SK-N-SH treated with all-trans-retinoic acid at 6 μM for 48 hours (cell line): Measurements from ENCODE around the gene VTI1A.

Source experiments
- ATAC-seq: fragments of 200-7000 bp; cut with Tn5 transposase; 3 replicates; pipeline ENCODE4 v1.9.1; 2020; ENCODE audit warnings: mild to moderate bottlenecking, moderate library complexity
- ARNTL ChIP-seq: fragments of 450-650 bp; formaldehyde crosslinking; IDR thresholded peaks from 2 replicates; pipeline ENCODE4 v1.5.0; 2020; ENCODE audit warnings: low read depth, mild to moderate bottlenecking, moderate library complexity, borderline replicate concordance
- ESRRG ChIP-seq: fragments of 250-450 bp; sonication (Bioruptor Pico); IDR thresholded peaks from 2 replicates; pipeline ENCODE4 v1.6.1; 2021; ENCODE audit warnings: mild to moderate bottlenecking
- ISL1 ChIP-seq: fragments of 250-450 bp; sonication (Bioruptor Pico); IDR thresholded peaks from 2 replicates; pipeline ENCODE4 v2.1.2; 2022; ENCODE audit warnings: mild to moderate bottlenecking, moderate library complexity
- OSR1 ChIP-seq: fragments of 250-450 bp; sonication (Bioruptor Pico); IDR thresholded peaks from 2 replicates; pipeline ENCODE4 v1.8.0; 2022; ENCODE audit warnings: moderate library complexity, mild to moderate bottlenecking, inconsistent platforms
- PPARA ChIP-seq: fragments of 250-450 bp; sonication (Bioruptor Pico); IDR thresholded peaks from 2 replicates; pipeline ENCODE4 v1.5.0; 2020; ENCODE audit warnings: mild to moderate bottlenecking, borderline replicate concordance
- RARB ChIP-seq: fragments of 250-450 bp; sonication (Bioruptor Pico); IDR thresholded peaks from 2 replicates; pipeline ENCODE4 v1.8.0; 2021; ENCODE audit warnings: mild to moderate bottlenecking, moderate library complexity
- SNAI2 ChIP-seq: fragments of 250-450 bp; sonication (Bioruptor Pico); IDR thresholded peaks from 2 replicates; pipeline ENCODE4 v1.5.0; 2020; ENCODE audit warnings: mild to moderate bottlenecking, moderate library complexity
- TCF4 ChIP-seq: fragments of 250-450 bp; sonication (Bioruptor Pico); IDR thresholded peaks from 2 replicates; pipeline ENCODE4 v1.8.0; 2021; ENCODE audit warnings: mild to moderate bottlenecking, moderate library complexity, borderline replicate concordance
- TOX ChIP-seq: fragments of 250-450 bp; sonication (Bioruptor Pico); IDR thresholded peaks from 2 replicates; pipeline ENCODE4 v1.8.0; 2021; ENCODE audit warnings: mild to moderate bottlenecking, moderate library complexity, borderline replicate concordance
- TSHZ2 ChIP-seq: fragments of 250-450 bp; sonication (Bioruptor Pico); IDR thresholded peaks from 2 replicates; pipeline ENCODE4 v1.5.0; 2020; ENCODE audit warnings: mild to moderate bottlenecking, moderate library complexity
- ZFP3 ChIP-seq: fragments of 250-450 bp; sonication (Bioruptor Pico); IDR thresholded peaks from 2 replicates; pipeline ENCODE4 v1.5.0; 2020; ENCODE audit warnings: mild to moderate bottlenecking, moderate library complexity
- ZFP30 ChIP-seq: fragments of 450-650 bp; formaldehyde crosslinking; IDR thresholded peaks from 2 replicates; pipeline ENCODE4 v1.5.0; 2022; ENCODE audit warnings: mild to moderate bottlenecking, moderate library complexity
- ZNF565 ChIP-seq: fragments of 450-650 bp; formaldehyde crosslinking; conservative IDR thresholded peaks from 2 replicates; pipeline ENCODE4 v1.5.0; 2020; ENCODE audit warnings: low read depth, mild to moderate bottlenecking, moderate library complexity
- ZNF70 ChIP-seq: fragments of 450-650 bp; formaldehyde crosslinking; IDR thresholded peaks from 2 replicates; pipeline ENCODE4 v1.5.0; 2020; ENCODE audit warnings: mild to moderate bottlenecking, moderate library complexity
- ZNF8 ChIP-seq: fragments of 450-650 bp; formaldehyde crosslinking; IDR thresholded peaks from 2 replicates; pipeline ENCODE4 v1.5.0; 2020; ENCODE audit warnings: mild to moderate bottlenecking, moderate library complexity
- TF ChIP-seq, protein P1 (sequence below): fragments of 250-450 bp; sonication (Bioruptor Pico); IDR thresholded peaks from 2 replicates; pipeline ENCODE4 v1.5.1; 2021; ENCODE audit warnings: mild to moderate bottlenecking, moderate library complexity
- TF ChIP-seq, protein P2 (sequence below): fragments of 250-450 bp; sonication (Bioruptor Pico); IDR thresholded peaks from 2 replicates; pipeline ENCODE4 v1.5.1; 2020; ENCODE audit warnings: low read depth, mild to moderate bottlenecking, moderate library complexity
- TF ChIP-seq, protein P3 (sequence below): fragments of 250-450 bp; sonication (Bioruptor Pico); IDR thresholded peaks from 2 replicates; pipeline ENCODE4 v1.8.0; 2021; ENCODE audit warnings: low read depth, mild to moderate bottlenecking, moderate library complexity, borderline replicate concordance

The VTI1A gene

GRCh38 chr10:112421731-112422130 is 25.3 kb upstream of the VTI1A start:
- TF ChIP-seq PPARA (CRISPR knock-in tag), result no peak
- no peak for TF ChIP-seq ZNF8 (CRISPR knock-in tag)
- TF ChIP-seq, protein P1, sequence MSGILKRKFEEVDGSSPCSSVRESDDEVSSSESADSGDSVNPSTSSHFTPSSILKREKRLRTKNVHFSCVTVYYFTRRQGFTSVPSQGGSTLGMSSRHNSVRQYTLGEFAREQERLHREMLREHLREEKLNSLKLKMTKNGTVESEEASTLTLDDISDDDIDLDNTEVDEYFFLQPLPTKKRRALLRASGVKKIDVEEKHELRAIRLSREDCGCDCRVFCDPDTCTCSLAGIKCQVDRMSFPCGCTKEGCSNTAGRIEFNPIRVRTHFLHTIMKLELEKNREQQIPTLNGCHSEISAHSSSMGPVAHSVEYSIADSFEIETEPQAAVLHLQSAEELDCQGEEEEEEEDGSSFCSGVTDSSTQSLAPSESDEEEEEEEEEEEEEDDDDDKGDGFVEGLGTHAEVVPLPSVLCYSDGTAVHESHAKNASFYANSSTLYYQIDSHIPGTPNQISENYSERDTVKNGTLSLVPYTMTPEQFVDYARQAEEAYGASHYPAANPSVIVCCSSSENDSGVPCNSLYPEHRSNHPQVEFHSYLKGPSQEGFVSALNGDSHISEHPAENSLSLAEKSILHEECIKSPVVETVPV, result no peak
- TF ChIP-seq SNAI2 (CRISPR knock-in tag), result no peak
- no peak for TF ChIP-seq ZFP3 (CRISPR knock-in tag)
- TF ChIP-seq RARB (CRISPR knock-in tag), result no peak
- TF ChIP-seq OSR1, result no peak
- TF ChIP-seq TOX, result no peak
- TF ChIP-seq ZNF70 (CRISPR knock-in tag), result no peak
- no peak for TF ChIP-seq ZNF565 (CRISPR knock-in tag)
- TF ChIP-seq ZFP30 (CRISPR knock-in tag), result no peak
- TF ChIP-seq TSHZ2 (CRISPR knock-in tag), result no peak
- TF ChIP-seq ESRRG (CRISPR knock-in tag), result no peak
- TF ChIP-seq, protein P2, sequence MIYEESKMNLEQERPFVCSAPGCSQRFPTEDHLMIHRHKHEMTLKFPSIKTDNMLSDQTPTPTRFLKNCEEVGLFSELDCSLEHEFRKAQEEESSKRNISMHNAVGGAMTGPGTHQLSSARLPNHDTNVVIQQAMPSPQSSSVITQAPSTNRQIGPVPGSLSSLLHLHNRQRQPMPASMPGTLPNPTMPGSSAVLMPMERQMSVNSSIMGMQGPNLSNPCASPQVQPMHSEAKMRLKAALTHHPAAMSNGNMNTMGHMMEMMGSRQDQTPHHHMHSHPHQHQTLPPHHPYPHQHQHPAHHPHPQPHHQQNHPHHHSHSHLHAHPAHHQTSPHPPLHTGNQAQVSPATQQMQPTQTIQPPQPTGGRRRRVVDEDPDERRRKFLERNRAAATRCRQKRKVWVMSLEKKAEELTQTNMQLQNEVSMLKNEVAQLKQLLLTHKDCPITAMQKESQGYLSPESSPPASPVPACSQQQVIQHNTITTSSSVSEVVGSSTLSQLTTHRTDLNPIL (CRISPR knock-in tag), result no peak
- TF ChIP-seq ARNTL, result no peak
- TF ChIP-seq, all 23 proteins: peak for 0
- no peak for ATAC-seq

- TF ChIP-seq ZNF565 (CRISPR knock-in tag), result no peak
- TF ChIP-seq OSR1, result no peak
- TF ChIP-seq PPARA (CRISPR knock-in tag), result no peak
- TF ChIP-seq ISL1 (CRISPR knock-in tag), result no peak
- no peak for TF ChIP-seq ZFP30 (CRISPR knock-in tag)
- TF ChIP-seq ESRRG (CRISPR knock-in tag), result no peak
- TF ChIP-seq, protein P1, result no peak
- TF ChIP-seq, all 23 proteins: peak for 0
- no peak for ATAC-seq
Measured at GRCh38 chr10:112424651-112425050, 22.4 kb upstream of the VTI1A start.

GRCh38 chr10:112426111-112426510 is 20.9 kb upstream of the VTI1A start:
- TF ChIP-seq, protein P3, sequence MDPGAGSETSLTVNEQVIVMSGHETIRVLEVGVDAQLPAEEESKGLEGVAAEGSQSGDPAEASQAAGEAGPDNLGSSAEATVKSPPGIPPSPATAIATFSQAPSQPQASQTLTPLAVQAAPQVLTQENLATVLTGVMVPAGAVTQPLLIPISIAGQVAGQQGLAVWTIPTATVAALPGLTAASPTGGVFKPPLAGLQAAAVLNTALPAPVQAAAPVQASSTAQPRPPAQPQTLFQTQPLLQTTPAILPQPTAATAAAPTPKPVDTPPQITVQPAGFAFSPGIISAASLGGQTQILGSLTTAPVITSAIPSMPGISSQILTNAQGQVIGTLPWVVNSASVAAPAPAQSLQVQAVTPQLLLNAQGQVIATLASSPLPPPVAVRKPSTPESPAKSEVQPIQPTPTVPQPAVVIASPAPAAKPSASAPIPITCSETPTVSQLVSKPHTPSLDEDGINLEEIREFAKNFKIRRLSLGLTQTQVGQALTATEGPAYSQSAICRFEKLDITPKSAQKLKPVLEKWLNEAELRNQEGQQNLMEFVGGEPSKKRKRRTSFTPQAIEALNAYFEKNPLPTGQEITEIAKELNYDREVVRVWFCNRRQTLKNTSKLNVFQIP (CRISPR knock-in tag), result no peak
- TF ChIP-seq OSR1, result no peak
- no peak for TF ChIP-seq ZNF8 (CRISPR knock-in tag)
- ATAC-seq, result no peak

- TF ChIP-seq ARNTL, result no peak
- TF ChIP-seq ZNF8 (CRISPR knock-in tag), result no peak
- TF ChIP-seq ZNF565 (CRISPR knock-in tag), result no peak
- no peak for TF ChIP-seq ZFP3 (CRISPR knock-in tag)
- no peak for TF ChIP-seq PPARA (CRISPR knock-in tag)
- TF ChIP-seq TCF4, result no peak
- no peak for TF ChIP-seq ESRRG (CRISPR knock-in tag)
- TF ChIP-seq, protein P2 (CRISPR knock-in tag), result no peak
- no peak for TF ChIP-seq SNAI2 (CRISPR knock-in tag)
- TF ChIP-seq TOX, result no peak
- ATAC-seq, result no peak
Measured at GRCh38 chr10:112429147-112429546, 17.9 kb upstream of the VTI1A start.
